ENCODE results near the gene CLRN3. TPM values are rescaled to one million over a fixed set of nuclear protein-coding genes. Genes with fewer than 3 reads are reported as not detected.

Gene CLRN3
- total and polyA plus RNA-seq, 2 of the 8 experiments (the other 6 are each of a cell fraction or from before 2014, with no cell fraction given) = not detected

DNA sequence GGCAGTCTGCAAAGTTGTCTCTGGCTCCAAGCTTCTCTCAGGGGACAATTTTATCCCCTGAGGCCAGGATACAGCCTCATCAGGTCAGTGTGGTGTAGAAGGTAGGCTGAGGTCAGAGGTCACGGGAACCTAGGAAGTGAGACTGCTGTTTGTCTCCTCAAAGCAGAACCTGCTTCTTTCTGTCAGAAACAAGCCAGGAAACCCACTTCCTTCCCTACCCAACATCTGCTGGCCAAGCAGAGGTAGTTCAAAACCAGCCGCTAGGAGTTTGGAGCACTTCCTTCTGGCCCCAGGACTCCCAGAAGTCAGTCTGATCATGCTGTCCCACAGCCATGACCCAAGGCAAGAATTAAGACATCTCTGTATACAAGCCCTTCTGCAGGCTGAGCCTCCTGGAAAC lies 12.2 kb downstream of the CLRN3 start (continued):
- TF ChIP-seq JUND (IDR thresholded peaks at IDR 0.05; ENCODE audit: low read length) (no peak), GTF2F1 (IDR thresholded peaks at IDR 0.05; ENCODE audit: borderline replicate concordance, low read depth, low read length) (no peak), RAD21 (IDR thresholded peaks at IDR 0.05 in 1 of 2, conservative IDR thresholded peaks at IDR 0.05 in 1 of 2; ENCODE audit: low read depth in 2 of 2, low read length in 2 of 2) (no peak), SIRT6 (IDR thresholded peaks at IDR 0.05; ENCODE audit: low read length) (no peak), KDM5A (IDR thresholded peaks at IDR 0.05; ENCODE audit: low read length) (no peak)
- TF ChIP-seq, protein P1, sequence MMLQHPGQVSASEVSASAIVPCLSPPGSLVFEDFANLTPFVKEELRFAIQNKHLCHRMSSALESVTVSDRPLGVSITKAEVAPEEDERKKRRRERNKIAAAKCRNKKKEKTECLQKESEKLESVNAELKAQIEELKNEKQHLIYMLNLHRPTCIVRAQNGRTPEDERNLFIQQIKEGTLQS (IDR thresholded peaks at IDR 0.05; ENCODE audit: insufficient read depth, low read depth, low read length) = no peak

Data from H1 (cell line).